GM12878 (cell line): ENCODE measurements around the gene ADGRG1. TPM values are rescaled to one million over a fixed set of nuclear protein-coding genes. Genes with fewer than 3 reads are reported as not detected.

Source experiments
- ATAC-seq: fragments of 200-7000 bp; cut with Tn5 transposase; 3 replicates; pipeline ENCODE4 v1.9.1; 2020; ENCODE audit warnings: mild to moderate bottlenecking, moderate library complexity
- BruUV-seq: library from RNA; stranded (reverse); fragments of 400-500 nt; replicated peaks from 2 replicates; lab custom pipeline; 2021; lab: Mats Ljungman, UMichigan
- CTCF ChIA-PET: fragments of 300-600 bp; sonication (Branson Sonifier 250); formaldehyde crosslinking; extraction: SDS; loops from one replicate; lab custom pipeline; 2021; ENCODE audit warnings: inconsistent platforms; lab: Yijun Ruan, JAX
- POLR2A ChIA-PET: fragments of 350-600 bp; formaldehyde crosslinking; extraction: SDS; loops from one replicate; lab custom pipeline; 2021; ENCODE audit warnings: inconsistent platforms; lab: Charles Lee
- RAD21 ChIA-PET: fragments of 300-600 bp; sonication (Branson Sonifier 250); formaldehyde crosslinking; loops from one replicate; lab custom pipeline; 2023; ENCODE audit warnings: antibody characterized with exemption; ENCODE audit not compliant: unreplicated experiment; lab: Charles Lee
- SMC1A ChIA-PET: fragments of 300-600 bp; sonication (Branson Sonifier 250); formaldehyde crosslinking; loops from one replicate; lab custom pipeline; 2023; ENCODE audit not compliant: unreplicated experiment, uncharacterized antibody; lab: Charles Lee
- DNase-seq: peaks from one replicate; pipeline ENCODE4 v3.0.0-alpha.2; 2011; ENCODE audit warnings: low read depth, low spot score
- FAIRE-seq: peaks from 3 replicates; lab custom pipeline; 2011; peaks lifted over from hg19 to GRCh38; lab: Jason Lieb, UNC
- H2AFZ ChIP-seq: 2 replicates; pipeline ENCODE4 v1.6.0; 2011; ENCODE audit warnings: low read depth, low read length, control low read depth; ENCODE audit not compliant: control insufficient read depth
- H3K27ac ChIP-seq: 2 replicates; pipeline ENCODE4 v1.5.1; 2011; ENCODE audit warnings: control low read depth; ENCODE audit not compliant: control insufficient read depth, insufficient read depth
- H3K27me3 ChIP-seq, 2 experiments: replicated peaks in 1 of 2; 2 replicates each; pipeline versions ENCODE4 v1.6.0 to v1.6.1; 2011; ENCODE audit warnings: low read length in 1 of 2; ENCODE audit not compliant: control insufficient read depth in 2 of 2, insufficient read depth in 2 of 2
- H3K36me3 ChIP-seq, 2 experiments: 2 replicates each; pipeline ENCODE4 v1.5.1; 2011; ENCODE audit warnings: low read length in 1 of 2; ENCODE audit not compliant: control insufficient read depth in 2 of 2, insufficient read depth in 2 of 2
- H3K4me1 ChIP-seq: 2 replicates; pipeline ENCODE4 v1.6.1; 2011; ENCODE audit warnings: mild to moderate bottlenecking, low read length, moderate library complexity, mixed read lengths; ENCODE audit not compliant: control insufficient read depth, insufficient read depth
- H3K4me2 ChIP-seq: 2 replicates; pipeline ENCODE4 v1.6.0; 2011; ENCODE audit warnings: control low read depth; ENCODE audit not compliant: control insufficient read depth, insufficient read depth
- H3K4me3 ChIP-seq: fragments of 200-600 bp; sonication (generic); 2 replicates; pipeline ENCODE4 v1.5.1; 2016
- H3K79me2 ChIP-seq: 2 replicates; pipeline ENCODE4 v1.6.0; 2011; ENCODE audit warnings: low read length; ENCODE audit not compliant: control insufficient read depth, insufficient read depth
- H3K9ac ChIP-seq: 2 replicates; pipeline ENCODE4 v1.8.0; 2011; ENCODE audit warnings: low read length, control low read depth, mixed read lengths; ENCODE audit not compliant: control insufficient read depth, insufficient read depth
- H3K9me3 ChIP-seq: replicated peaks from 3 replicates; pipeline ENCODE4 v1.5.1; 2011; ENCODE audit warnings: mild to moderate bottlenecking, low read length; ENCODE audit not compliant: control insufficient read depth, insufficient read depth
- H4K20me1 ChIP-seq: 2 replicates; pipeline ENCODE4 v1.6.0; 2011; ENCODE audit not compliant: control insufficient read depth, insufficient read depth
- BHLHE40 ChIP-seq, 2 experiments: fragments of 450-650 bp in 1 of 2; IDR thresholded peaks; 2 replicates each; pipeline ENCODE4 v1.6.1; 2011 to 2017; ENCODE audit warnings: low read depth in 2 of 2, borderline replicate concordance in 1 of 2, improper control_type of control experiment in 1 of 2, low read length in 1 of 2, mild to moderate bottlenecking in 1 of 2
- BRCA1 ChIP-seq: IDR thresholded peaks from 2 replicates; pipeline ENCODE4 v1.6.1; 2011; ENCODE audit warnings: low read depth, low read length, improper control_type of control experiment
- DPF2 ChIP-seq: fragments of 450-650 bp; IDR thresholded peaks from 2 replicates; pipeline ENCODE4 v1.6.1; 2017; ENCODE audit warnings: mild to moderate bottlenecking
- ETV6 ChIP-seq, 2 experiments: fragments of 450-650 bp in 1 of 2; IDR thresholded peaks in 1 of 2; conservative IDR thresholded peaks in 1 of 2; 2 replicates each; pipeline ENCODE4 v1.6.1; 2014; ENCODE audit warnings: antibody characterized with exemption in 1 of 2, borderline replicate concordance in 1 of 2, low read depth in 1 of 2, mild to moderate bottlenecking in 1 of 2, moderate library complexity in 1 of 2
- KDM1A ChIP-seq: fragments of 200-600 bp; sonication (generic); IDR thresholded peaks from 2 replicates; pipeline ENCODE4 v1.6.1; 2016; ENCODE audit warnings: borderline replicate concordance
- MEF2B ChIP-seq: fragments of 450-650 bp; IDR thresholded peaks from 2 replicates; pipeline ENCODE4 v1.6.1; 2018; ENCODE audit warnings: mild to moderate bottlenecking, moderate library complexity; ENCODE audit not compliant: partially characterized antibody, poor library complexity, severe bottlenecking
- RBBP5 ChIP-seq: fragments of 200-600 bp; sonication (generic); conservative IDR thresholded peaks from 2 replicates; pipeline ENCODE4 v1.6.1; 2016
- RUNX3 ChIP-seq: IDR thresholded peaks from 2 replicates; pipeline ENCODE4 v1.6.1; 2012; ENCODE audit warnings: low read length, inconsistent platforms
- SMARCA5 ChIP-seq: fragments of 450-650 bp; IDR thresholded peaks from 2 replicates; pipeline ENCODE4 v1.6.1; 2017; ENCODE audit warnings: mild to moderate bottlenecking
- SRF ChIP-seq, 2 experiments: IDR thresholded peaks; 2 replicates each; pipeline ENCODE4 v1.6.1; 2011; ENCODE audit warnings: low read depth in 2 of 2, low read length in 2 of 2, mild to moderate bottlenecking in 1 of 2, moderate library complexity in 1 of 2
- SUZ12 ChIP-seq: fragments of 200-600 bp; sonication (generic); IDR thresholded peaks from one replicate; pipeline ENCODE4 v1.6.1; 2018; ENCODE audit warnings: antibody characterized with exemption, mild to moderate bottlenecking; ENCODE audit not compliant: unreplicated experiment
- TCF12 ChIP-seq: IDR thresholded peaks from 2 replicates; pipeline ENCODE4 v1.6.1; 2011; ENCODE audit warnings: low read depth, mild to moderate bottlenecking, low read length
- WGBS: methylation state at CpG from one replicate; pipeline ENCODE4 v1.1.6; 2016; ENCODE audit warnings: low lambda C conversion rate; ENCODE audit not compliant: insufficient replicate concordance, insufficient coverage; ENCODE audit errors: missing lambda C conversion rate; 5-methylcytosine and 5-hydroxymethylcytosine counted together
- in situ Hi-C: fragments of 300-500 bp; cut with MboI; formaldehyde crosslinking; loops from 9 replicates; pipeline ENCODE4 v1.14.3; 2018; ENCODE audit warnings: mixed read lengths
- intact Hi-C: fragments of 100-400 bp; cut with micrococcal nuclease; formaldehyde crosslinking; loops from one replicate; pipeline ENCODE4 v1.14.2; 2022; ENCODE audit not compliant: unreplicated experiment
- polyA plus RNA-seq, 11 experiments: library from polyadenylated mRNA; depleted of rRNA in 4 of 11; unstranded in 6 of 11; stranded (reverse) in 5 of 11; fragments of >200 nt; fragmentation: Nextera tagmentation in 4 of 11; fragmentation: Illumina TruSeq in 1 of 11; extraction: Ambion mirVana in 4 of 11; extraction: Trizol in 1 of 11; gene quantifications; 1 replicate in 1 of 11; 2 replicates in 10 of 11; pipeline versions ENCODE4 v1.2.1 to v1.2.3, GENCODE V29; 2011 to 2016; ENCODE audit warnings: inconsistent platforms in 2 of 11, missing spikeins in 2 of 11, low read depth in 1 of 11
- total RNA-seq, 4 experiments: library from RNA; depleted of rRNA in 3 of 4; stranded (reverse); fragments of >200 nt in 3 of 4; fragmentation: Illumina TruSeq in 1 of 4; extraction: Trizol in 1 of 4; gene quantifications; 2 replicates each; pipeline versions ENCODE4 v1.2.1 to v1.2.3, GENCODE V29; 2013 to 2021
- TF ChIP-seq, protein P1 (sequence below): fragments of 450-650 bp; IDR thresholded peaks from 2 replicates; pipeline ENCODE4 v1.6.1; 2016; ENCODE audit warnings: mild to moderate bottlenecking, moderate library complexity, borderline replicate concordance

Gene ADGRG1
- total and polyA plus RNA-seq, 10 of the 15 experiments (the other 5 are each of a cell fraction or from before 2014, with no cell fraction given) = 0.07 to 2.0 (median 0.75) TPM

DNA sequence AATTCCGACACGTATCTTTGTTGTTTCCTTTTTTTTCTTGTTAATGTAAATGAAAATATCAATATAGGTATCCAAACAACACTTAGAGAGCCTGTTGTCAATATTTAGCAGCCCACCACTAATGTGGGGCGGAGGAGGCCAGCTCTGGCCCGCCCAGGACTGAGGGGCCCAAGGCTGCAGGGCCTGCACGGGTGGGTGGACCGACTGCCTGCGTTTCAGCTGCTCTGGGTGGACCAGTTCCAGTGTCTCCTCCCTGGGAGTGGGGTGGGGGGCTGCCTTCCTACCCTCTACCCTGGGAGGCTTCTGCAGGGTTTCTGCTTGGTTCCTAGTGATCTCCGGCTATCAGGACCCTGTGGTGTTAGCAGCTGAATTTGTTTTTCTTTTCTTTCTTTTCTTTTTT is 15.9 kb upstream of the ADGRG1 start:
- Histone ChIP-seq H3K4me3 (no peak overlapping the region), H3K9ac (no peak overlapping the region)
- TF ChIP-seq BHLHE40 (IDR thresholded peaks at IDR 0.05; ENCODE audit: borderline replicate concordance in 1 of 2, low read depth in 2 of 2, low read length in 1 of 2) = no peak
- no peak for TF ChIP-seq KDM1A
- TF ChIP-seq ETV6 (conservative IDR thresholded peaks at IDR 0.05 in 1 of 2, IDR thresholded peaks at IDR 0.05 in 1 of 2; ENCODE audit: borderline replicate concordance in 1 of 2, low read depth in 1 of 2) = no peak
- TF ChIP-seq DPF2 = no peak
- no peak for TF ChIP-seq RUNX3
- TF ChIP-seq SRF (IDR thresholded peaks at IDR 0.05; ENCODE audit: low read depth in 2 of 2, low read length in 2 of 2) = no peak
- TF ChIP-seq MEF2B = no peak
- no peak for TF ChIP-seq SUZ12
- TF ChIP-seq RBBP5 = no peak
- no peak for TF ChIP-seq TCF12
- no peak for TF ChIP-seq BRCA1
- no peak for TF ChIP-seq SMARCA5
- TF ChIP-seq, protein P1, sequence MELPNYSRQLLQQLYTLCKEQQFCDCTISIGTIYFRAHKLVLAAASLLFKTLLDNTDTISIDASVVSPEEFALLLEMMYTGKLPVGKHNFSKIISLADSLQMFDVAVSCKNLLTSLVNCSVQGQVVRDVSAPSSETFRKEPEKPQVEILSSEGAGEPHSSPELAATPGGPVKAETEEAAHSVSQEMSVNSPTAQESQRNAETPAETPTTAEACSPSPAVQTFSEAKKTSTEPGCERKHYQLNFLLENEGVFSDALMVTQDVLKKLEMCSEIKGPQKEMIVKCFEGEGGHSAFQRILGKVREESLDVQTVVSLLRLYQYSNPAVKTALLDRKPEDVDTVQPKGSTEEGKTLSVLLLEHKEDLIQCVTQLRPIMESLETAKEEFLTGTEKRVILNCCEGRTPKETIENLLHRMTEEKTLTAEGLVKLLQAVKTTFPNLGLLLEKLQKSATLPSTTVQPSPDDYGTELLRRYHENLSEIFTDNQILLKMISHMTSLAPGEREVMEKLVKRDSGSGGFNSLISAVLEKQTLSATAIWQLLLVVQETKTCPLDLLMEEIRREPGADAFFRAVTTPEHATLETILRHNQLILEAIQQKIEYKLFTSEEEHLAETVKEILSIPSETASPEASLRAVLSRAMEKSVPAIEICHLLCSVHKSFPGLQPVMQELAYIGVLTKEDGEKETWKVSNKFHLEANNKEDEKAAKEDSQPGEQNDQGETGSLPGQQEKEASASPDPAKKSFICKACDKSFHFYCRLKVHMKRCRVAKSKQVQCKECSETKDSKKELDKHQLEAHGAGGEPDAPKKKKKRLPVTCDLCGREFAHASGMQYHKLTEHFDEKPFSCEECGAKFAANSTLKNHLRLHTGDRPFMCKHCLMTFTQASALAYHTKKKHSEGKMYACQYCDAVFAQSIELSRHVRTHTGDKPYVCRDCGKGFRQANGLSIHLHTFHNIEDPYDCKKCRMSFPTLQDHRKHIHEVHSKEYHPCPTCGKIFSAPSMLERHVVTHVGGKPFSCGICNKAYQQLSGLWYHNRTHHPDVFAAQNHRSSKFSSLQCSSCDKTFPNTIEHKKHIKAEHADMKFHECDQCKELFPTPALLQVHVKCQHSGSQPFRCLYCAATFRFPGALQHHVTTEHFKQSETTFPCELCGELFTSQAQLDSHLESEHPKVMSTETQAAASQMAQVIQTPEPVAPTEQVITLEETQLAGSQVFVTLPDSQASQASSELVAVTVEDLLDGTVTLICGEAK = no peak
- TF ChIP-seq, all 136 proteins: peak for 0
- ChIA-PET SMC1A (interaction anchor here (4.7 to 5.0 kb wide), 2 partner anchors 13 to 20 kb away, joined by 50 to 88 read pairs; no protein-coding TSS in a partner anchor), RAD21 (interaction anchor here (0.7 to 4.9 kb wide), 3 partner anchors 11 to 651 kb away, joined by 3 to 70 read pairs (median 63); no protein-coding TSS in a partner anchor), CTCF (interaction anchor here (3.3 to 4.7 kb wide), 2 partner anchors 11 to 35 kb away, joined by 12 to 113 read pairs; no protein-coding TSS in a partner anchor), POLR2A (interaction anchor here (0.6 to 0.7 kb wide), 3 partner anchors 11 to 270 kb away, joined by 5 to 8 read pairs (median 7); no protein-coding TSS in a partner anchor)
- Histone ChIP-seq H3K4me2 (no peak overlapping the region), H3K36me3 (no peaks in the 10 kb centered on the region), H3K27ac (no peak overlapping the region), H2AFZ (no peak overlapping the region), H3K9me3 (no peaks in the 10 kb centered on the region), H4K20me1 (no peaks in the 10 kb centered on the region), H3K27me3 (no peaks in the 10 kb centered on the region), H3K79me2 (no peaks in the 10 kb centered on the region), H3K4me1 (peaks cover 34% of the 10 kb centered on the region)
- intact Hi-C loops = no loop called here
- 97% methylated on average over 8 of the region's 8 CpGs for WGBS
- in situ Hi-C loops = no loop called here
- FAIRE-seq (no peak), ATAC-seq (no peak), DNase-seq (no peak)
- BruUV-seq = no TSS peak
